Activated CD8-positive, alpha-beta T cell treated with anti-CD3 and anti-CD28 coated beads for 36 hours (primary cell): Measurements from ENCODE around the gene CAB39. TPM values are rescaled to one million over a fixed set of nuclear protein-coding genes. Genes with fewer than 3 reads are reported as not detected.

Experiments
- ATAC-seq: fragments of 200-7000 bp; cut with Tn5 transposase; one replicate; pipeline ENCODE4 v1.10.0; 2021; ENCODE audit warnings: mild to moderate bottlenecking, moderate library complexity
- CTCF ChIA-PET: fragments of 350-600 bp; sonication (Branson Sonifier 250); formaldehyde crosslinking; loops from one replicate; lab custom pipeline; 2021; ENCODE audit warnings: antibody characterized with exemption; lab: Charles Lee
- POLR2A ChIA-PET: fragments of 350-600 bp; sonication (Branson Sonifier 250); formaldehyde crosslinking; loops from one replicate; lab custom pipeline; 2021; ENCODE audit warnings: antibody characterized with exemption; lab: Charles Lee
- DNase-seq: peaks from one replicate; pipeline ENCODE4 v3.0.0-alpha.2; 2020
- H3K27ac Mint-ChIP-seq: one replicate; pipeline ENCODE4 v1.8.0; 2021; ENCODE audit warnings: mild to moderate bottlenecking, mixed read lengths
- H3K27me3 Mint-ChIP-seq: one replicate; pipeline ENCODE4 v1.8.0; 2021; ENCODE audit warnings: mixed read lengths
- H3K36me3 Mint-ChIP-seq: one replicate; pipeline ENCODE4 v1.8.0; 2021; ENCODE audit warnings: low read depth, mixed read lengths
- H3K4me1 Mint-ChIP-seq: one replicate; pipeline ENCODE4 v1.8.0; 2021; ENCODE audit warnings: low read depth, mixed read lengths
- H3K4me3 Mint-ChIP-seq: one replicate; pipeline ENCODE4 v1.8.0; 2021; ENCODE audit warnings: mild to moderate bottlenecking, moderate library complexity, mixed read lengths
- H3K9me3 Mint-ChIP-seq: one replicate; pipeline ENCODE4 v1.8.0; 2021; ENCODE audit warnings: mixed read lengths
- CTCF ChIP-seq: fragments of 200-600 bp; IDR thresholded peaks from one replicate; pipeline ENCODE4 v1.8.0; 2022; ENCODE audit warnings: antibody characterized with exemption, mild to moderate bottlenecking
- intact Hi-C: fragments of 100-400 bp; cut with micrococcal nuclease; formaldehyde crosslinking; loops from one replicate; pipeline ENCODE4 v1.10.0; 2022
- total RNA-seq, 2 experiments: library from RNA; stranded (reverse); gene quantifications; one replicate each; pipeline ENCODE4 v1.2.3, GENCODE V29; 2021

The CAB39 gene
- total RNA-seq, 2 experiments from 2014 or later, result 119 to 120 TPM

GRCh38 chr2:230706053-230706521, 6.6 kb upstream of the CAB39 start:
- CTCF ChIA-PET, result interaction anchor here (1.0 kb wide), 1 partner anchor 93 kb away, joined by 3 read pairs; no protein-coding TSS in a partner anchor
- Mint-ChIP-seq H3K4me3 (no peak overlapping the region), H3K4me1 (peaks cover 10% of the 10 kb centered on the region)

GRCh38 chr2:230706966-230707365, 5.7 kb upstream of the CAB39 start:
- POLR2A ChIA-PET, result interaction anchor here (1.0 kb wide), 1 partner anchor 11 kb away, joined by 3 read pairs; no protein-coding TSS in a partner anchor
- peaks cover 8% of the 10 kb centered on the region for H3K36me3 Mint-ChIP-seq
- intact Hi-C loops, result no loop called here
- ATAC-seq, result no peak
- peaks cover 11% of the 10 kb centered on the region for H3K4me1 Mint-ChIP-seq
- H3K9me3 Mint-ChIP-seq, result peaks cover 10% of the 10 kb centered on the region
- CTCF ChIA-PET, result no interaction called here
- no peak for TF ChIP-seq CTCF
- no peak overlapping the region for H3K27ac Mint-ChIP-seq
- DNase-seq, result no peak
- no peak overlapping the region for H3K4me3 Mint-ChIP-seq
- H3K27me3 Mint-ChIP-seq, result no peaks in the 10 kb centered on the region

More at GRCh38 chr2:230706053-230706521, 6.6 kb upstream of the CAB39 start:
- no peak for TF ChIP-seq CTCF
- DNase-seq (no peak), ATAC-seq (no peak)
- no peaks in the 10 kb centered on the region for H3K27me3 Mint-ChIP-seq
- POLR2A ChIA-PET, result no interaction called here
- H3K27ac Mint-ChIP-seq, result no peak overlapping the region
- intact Hi-C loops, result no loop called here
- H3K9me3 Mint-ChIP-seq, result peaks cover 12% of the 10 kb centered on the region
- peaks cover 8% of the 10 kb centered on the region for H3K36me3 Mint-ChIP-seq

GRCh38 chr2:230708204-230708603, 4.4 kb upstream of the CAB39 start:
- DNase-seq (no peak), ATAC-seq (no peak)
- intact Hi-C loops, result no loop called here
- POLR2A ChIA-PET, result interaction anchor here (1.1 kb wide), 1 partner anchor 21 kb away, joined by 3 read pairs; no protein-coding TSS in a partner anchor
- no peaks in the 10 kb centered on the region for H3K27me3 Mint-ChIP-seq
- H3K4me3 Mint-ChIP-seq, result no peak overlapping the region
- peaks cover 15% of the 10 kb centered on the region for H3K4me1 Mint-ChIP-seq
- CTCF ChIA-PET, result interaction anchor here (1.3 kb wide), 1 partner anchor 29 kb away, joined by 3 read pairs; no protein-coding TSS in a partner anchor
- H3K9me3 Mint-ChIP-seq, result peaks cover 3% of the 10 kb centered on the region
- TF ChIP-seq CTCF, result no peak
- no peak overlapping the region for H3K27ac Mint-ChIP-seq
- H3K36me3 Mint-ChIP-seq, result peaks cover 3% of the 10 kb centered on the region

- Mint-ChIP-seq H3K36me3 (peaks cover 26% of the 10 kb centered on the region), H3K27me3 (no peaks in the 10 kb centered on the region), H3K9me3 (no peaks in the 10 kb centered on the region), H3K27ac (no peak overlapping the region), H3K4me1 (peaks cover 27% of the 10 kb centered on the region), H3K4me3 (peak overlapping the region; percentile 81)
- no peak for ATAC-seq
- POLR2A ChIA-PET, result no interaction called here
- intact Hi-C loops, result no loop called here
- no peak for DNase-seq
- no peak for TF ChIP-seq CTCF
- CTCF ChIA-PET, result interaction anchor here (1.7 to 4.3 kb wide), 2 partner anchors 9 to 86 kb away, joined by 8 to 65 read pairs; no protein-coding TSS in a partner anchor
Observed at GRCh38 chr2:230711224-230711623, 1.4 kb upstream of the CAB39 start.
